GM23248 (cell line): ENCODE measurements around the gene RELT. TPM values are rescaled to one million over a fixed set of nuclear protein-coding genes. Genes with fewer than 3 reads are reported as not detected.

ENCODE experiments used
- DNase-seq: peaks from one replicate; pipeline ENCODE4 v3.0.0-alpha.2; 2015
- H2AFZ ChIP-seq: fragments of 200-600 bp; sonication (generic); 2 replicates; pipeline ENCODE4 v1.6.1; 2016; ENCODE audit warnings: antibody characterized with exemption
- H3F3A ChIP-seq: fragments of 200-600 bp; sonication (generic); 2 replicates; pipeline ENCODE4 v1.6.1; 2016; ENCODE audit warnings: mild to moderate bottlenecking, antibody characterized with exemption, mixed run types; ENCODE audit not compliant: insufficient read depth
- H3K27ac ChIP-seq: fragments of 200-600 bp; sonication (generic); 2 replicates; pipeline ENCODE4 v1.5.1; 2016; ENCODE audit warnings: mild to moderate bottlenecking
- H3K27me3 ChIP-seq: fragments of 200-600 bp; sonication (generic); replicated peaks from 2 replicates; pipeline ENCODE4 v1.6.1; 2016; ENCODE audit warnings: mild to moderate bottlenecking; ENCODE audit not compliant: insufficient read depth
- H3K36me3 ChIP-seq: fragments of 200-600 bp; sonication (generic); 2 replicates; pipeline ENCODE4 v1.6.1; 2016; ENCODE audit warnings: low read depth, mild to moderate bottlenecking
- H3K4me1 ChIP-seq: fragments of 200-600 bp; sonication (generic); 2 replicates; pipeline ENCODE4 v1.6.1; 2016; ENCODE audit warnings: mild to moderate bottlenecking; ENCODE audit not compliant: insufficient read depth
- H3K4me2 ChIP-seq: fragments of 200-600 bp; sonication (generic); one replicate; pipeline ENCODE4 v1.6.1; 2016; ENCODE audit warnings: mild to moderate bottlenecking; ENCODE audit not compliant: unreplicated experiment
- H3K4me3 ChIP-seq: fragments of 200-600 bp; sonication (generic); 2 replicates; pipeline ENCODE4 v1.5.1; 2016; ENCODE audit warnings: mild to moderate bottlenecking
- H3K79me2 ChIP-seq: fragments of 200-600 bp; sonication (generic); 2 replicates; pipeline ENCODE4 v1.6.1; 2016; ENCODE audit warnings: mild to moderate bottlenecking; ENCODE audit not compliant: insufficient read depth
- H3K9ac ChIP-seq: fragments of 200-600 bp; sonication (generic); 2 replicates; pipeline ENCODE4 v1.6.1; 2016; ENCODE audit warnings: mild to moderate bottlenecking
- H3K9me2 ChIP-seq: fragments of 200-600 bp; sonication (generic); 2 replicates; pipeline ENCODE4 v1.6.1; 2016; ENCODE audit warnings: mixed run types, mild to moderate bottlenecking, moderate library complexity; ENCODE audit not compliant: insufficient read depth
- H3K9me3 ChIP-seq: fragments of 200-600 bp; sonication (generic); one replicate; pipeline ENCODE4 v1.6.1; 2017; ENCODE audit warnings: low read depth
- H4K20me1 ChIP-seq: fragments of 200-600 bp; sonication (generic); 2 replicates; pipeline ENCODE4 v1.6.0; 2016; ENCODE audit not compliant: insufficient read depth
- EZH2 ChIP-seq: fragments of 200-600 bp; sonication (generic); IDR thresholded peaks from 2 replicates; pipeline ENCODE4 v1.6.1; 2018; ENCODE audit warnings: antibody characterized with exemption, mild to moderate bottlenecking; ENCODE audit not compliant: insufficient read depth, poor library complexity, severe bottlenecking
- EZH2phosphoT487 ChIP-seq: fragments of 200-600 bp; sonication (generic); IDR thresholded peaks from 2 replicates; pipeline ENCODE4 v1.6.1; 2018; ENCODE audit warnings: antibody characterized with exemption, moderate library complexity, mild to moderate bottlenecking, low read depth; ENCODE audit not compliant: insufficient read depth
- WGBS, 2 experiments: methylation state at CpG; one replicate each; pipeline ENCODE4 v1.1.6; 2015 to 2017; ENCODE audit warnings: low lambda C conversion rate in 2 of 2, low coverage in 1 of 2; ENCODE audit errors: missing lambda C conversion rate in 2 of 2; 5-methylcytosine and 5-hydroxymethylcytosine counted together
- in situ Hi-C: fragments of 300-500 bp; cut with MboI; formaldehyde crosslinking; loops from 2 replicates; pipeline ENCODE4 v1.15.0; 2020
- polyA plus RNA-seq: library from polyadenylated mRNA; unstranded; fragments of >200 nt; fragmentation: Nextera tagmentation; extraction: Ambion mirVana; gene quantifications from 2 replicates; pipeline ENCODE4 v1.2.1, GENCODE V29; 2016
- total RNA-seq: library from RNA; depleted of rRNA; stranded (reverse); fragments of >200 nt; shearing (Covaris generic); gene quantifications from 2 replicates; pipeline ENCODE4 v1.2.3, GENCODE V29; 2014

Gene RELT
- total and polyA plus RNA-seq, 2 experiments from 2014 or later = 2.9 to 8.2 TPM

DNA sequence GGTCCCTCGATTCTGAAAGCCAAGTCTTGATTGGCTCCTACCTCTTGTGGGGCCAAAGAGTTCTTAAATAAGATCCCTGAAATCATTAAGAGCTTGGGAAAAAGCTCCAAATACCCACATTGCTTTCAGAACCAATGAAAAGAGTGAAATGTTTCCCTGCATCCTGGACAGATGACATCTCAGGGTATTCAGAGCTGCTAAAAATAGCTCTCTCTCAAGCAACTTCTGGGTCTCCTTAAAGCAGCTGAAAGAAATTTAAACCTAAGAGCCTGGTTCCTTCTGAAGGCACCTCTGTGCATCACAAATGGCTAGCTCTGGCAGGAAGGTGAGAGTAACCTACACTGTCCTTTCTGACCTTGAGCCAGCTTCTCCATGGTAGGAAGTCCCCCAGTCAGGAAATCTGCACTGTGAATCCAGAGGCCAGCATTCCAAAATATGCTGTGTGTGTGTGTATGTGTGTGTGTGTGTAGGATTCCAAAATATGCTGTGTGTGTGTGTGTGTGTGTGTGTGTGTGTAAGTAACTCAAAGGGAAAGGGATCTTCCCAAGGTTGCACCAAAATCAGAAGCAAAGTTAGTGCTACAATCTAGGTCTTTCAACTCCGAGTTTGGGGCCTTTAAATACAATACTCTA, 50.1 kb downstream of the RELT start:
- Histone ChIP-seq H3K27ac (no peak overlapping the region), H3K4me1 (peaks cover 27% of the 10 kb centered on the region), H2AFZ (no peak overlapping the region), H4K20me1 (no peaks in the 10 kb centered on the region; the same call in 1 of the 2 replicates), H3K27me3 (no peaks in the 10 kb centered on the region), H3K4me3 (no peak overlapping the region), H3K4me2 (no peak overlapping the region), H3K9me3 (no peaks in the 10 kb centered on the region), H3K36me3 (0 out of 2 replicates have a peak, but pooled peaks cover 3% of the 10 kb centered on the region), H3K9me2 (no peaks in the 10 kb centered on the region), H3F3A (peaks cover 27% of the 10 kb centered on the region), H3K79me2 (peaks cover 6% of the 10 kb centered on the region; the same call in 1 of the 2 replicates), H3K9ac (no peak overlapping the region)
- DNase-seq = peak; percentile 24
- 96 to 97% methylated on average over 2 of the region's 2 CpGs for WGBS, 2 experiments
- TF ChIP-seq EZH2phosphoT487 (no peak), EZH2 (no peak)
- in situ Hi-C loops = no loop called here

DNA sequence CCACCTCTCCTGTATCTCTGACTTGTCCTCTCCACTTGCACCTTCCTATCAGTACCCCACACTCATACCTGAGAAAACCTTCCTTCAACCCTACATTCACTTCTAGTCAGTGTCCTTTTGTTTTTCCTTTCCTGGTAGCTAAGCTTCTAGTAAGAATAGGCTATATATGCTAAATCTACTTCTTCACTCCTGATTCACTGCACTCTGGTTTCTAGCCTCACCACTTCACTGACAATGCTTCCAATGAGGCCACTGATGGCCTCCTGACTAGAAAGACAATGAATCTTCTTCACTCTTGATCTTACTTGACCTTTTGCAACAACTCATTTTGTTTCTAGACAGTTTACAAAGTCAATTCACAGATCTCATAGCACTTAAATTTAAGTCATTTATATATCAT, 52.0 kb downstream of the RELT start:
- Histone ChIP-seq H3K36me3 (0 out of 2 replicates have a peak, but pooled peaks cover 3% of the 10 kb centered on the region), H3K4me2 (peak overlapping the region; percentile 43)
- in situ Hi-C loops = no loop called here

DNA sequence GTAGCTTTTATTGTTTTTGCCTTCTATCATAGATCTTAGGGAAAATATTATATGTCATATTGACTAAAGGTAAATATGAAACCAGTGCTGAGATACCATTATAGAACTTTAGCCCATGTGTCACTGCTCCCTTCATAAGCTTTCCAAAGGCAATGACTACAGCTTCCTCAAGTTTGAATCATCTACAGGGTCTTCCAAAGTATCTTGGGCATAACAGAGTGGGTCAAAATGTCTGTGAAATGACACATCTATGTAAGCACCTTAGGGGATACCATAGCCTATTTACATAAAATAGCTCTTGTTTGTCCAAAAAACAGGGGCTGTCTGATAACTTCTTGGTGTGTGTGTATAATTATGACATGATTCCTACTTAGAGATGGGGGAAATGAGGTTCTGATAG, 52.5 kb downstream of the RELT start:
- Histone ChIP-seq H3K9me2 (no peaks in the 10 kb centered on the region), H3K4me3 (no peak overlapping the region), H3K9ac (peak overlapping the region; percentile 10; the same call in 1 of the 2 replicates), H3K9me3 (no peaks in the 10 kb centered on the region), H3K36me3 (0 out of 2 replicates have a peak, but pooled peaks cover 3% of the 10 kb centered on the region), H4K20me1 (no peaks in the 10 kb centered on the region; the same call in 1 of the 2 replicates), H2AFZ (no peak overlapping the region), H3K4me2 (peak overlapping the region; percentile 43), H3F3A (peaks cover 27% of the 10 kb centered on the region), H3K4me1 (peaks cover 27% of the 10 kb centered on the region), H3K27ac (peak overlapping the region; percentile 59), H3K79me2 (peaks cover 6% of the 10 kb centered on the region; the same call in 1 of the 2 replicates), H3K27me3 (no peaks in the 10 kb centered on the region)
- in situ Hi-C loops = no loop called here
- TF ChIP-seq EZH2phosphoT487 (no peak), EZH2 (no peak)
- peak; percentile 35 for DNase-seq

More for the DNA sequence above, 52.0 kb downstream of the RELT start:
- TF ChIP-seq EZH2phosphoT487 = no peak
- TF ChIP-seq EZH2 = no peak
- Histone ChIP-seq H3K4me1 (peaks cover 27% of the 10 kb centered on the region), H3K27ac (peak overlapping the region; percentile 59), H3F3A (peaks cover 27% of the 10 kb centered on the region), H3K4me3 (no peak overlapping the region), H4K20me1 (no peaks in the 10 kb centered on the region; the same call in 1 of the 2 replicates), H3K9me3 (no peaks in the 10 kb centered on the region), H3K9me2 (no peaks in the 10 kb centered on the region), H3K27me3 (no peaks in the 10 kb centered on the region), H3K79me2 (peaks cover 6% of the 10 kb centered on the region; the same call in 1 of the 2 replicates), H2AFZ (no peak overlapping the region), H3K9ac (no peak overlapping the region)
- no peak for DNase-seq

DNA sequence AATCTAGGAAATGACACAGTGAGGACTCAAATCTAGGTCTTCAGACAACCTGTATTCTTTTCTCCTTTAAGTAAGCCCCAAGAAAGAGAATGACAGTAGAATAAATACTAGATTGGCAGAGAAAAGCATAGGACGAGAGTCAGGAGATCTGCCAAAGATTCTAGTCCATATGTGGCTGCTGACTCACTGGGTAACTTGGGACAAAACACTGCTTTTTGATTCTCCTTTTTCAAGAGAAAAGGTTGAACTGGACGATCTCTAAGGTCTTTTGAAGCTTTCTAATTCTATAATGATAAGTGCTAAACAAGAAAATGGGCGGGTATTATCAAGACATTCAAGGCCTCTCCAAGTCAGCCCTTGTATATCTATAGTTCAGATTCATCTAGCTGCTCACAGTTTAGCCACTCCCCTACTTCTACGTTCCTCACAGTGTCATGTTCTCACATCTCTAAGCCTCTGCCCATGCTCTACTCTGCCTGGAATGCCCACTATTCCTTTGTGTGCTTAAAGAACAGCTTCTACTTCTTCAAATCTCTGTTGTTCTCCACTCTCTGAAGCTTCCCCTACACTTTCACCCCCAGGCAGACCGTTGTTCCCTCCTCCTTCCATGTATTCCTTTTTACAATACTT, 53.0 kb downstream of the RELT start:
- in situ Hi-C loops = no loop called here
- Histone ChIP-seq H4K20me1 (no peaks in the 10 kb centered on the region), H3K27me3 (no peaks in the 10 kb centered on the region), H3K79me2 (peaks cover 6% of the 10 kb centered on the region; the same call in 1 of the 2 replicates), H2AFZ (no peak overlapping the region), H3K9ac (peak overlapping the region; percentile 10; the same call in 1 of the 2 replicates), H3K4me2 (peak overlapping the region; percentile 43), H3K9me2 (no peaks in the 10 kb centered on the region), H3F3A (peaks cover 27% of the 10 kb centered on the region), H3K4me3 (no peak overlapping the region), H3K4me1 (peaks cover 27% of the 10 kb centered on the region), H3K36me3 (no peaks in the 10 kb centered on the region), H3K27ac (peak overlapping the region; percentile 59), H3K9me3 (no peaks in the 10 kb centered on the region)
- WGBS, 2 experiments = 42 to 48% methylated on average over 5 of the region's 5 CpGs
- peak; percentile 80 for DNase-seq
- no peak for TF ChIP-seq EZH2phosphoT487
- no peak for TF ChIP-seq EZH2
